CD4-positive, alpha-beta T cell treated with Interleukin-17A for 4 hours (primary cell): ENCODE data around the gene IFRD2.
"Not testable (repeated sequence)": the region's sequence is repeated elsewhere in the genome, so short reads cannot be mapped to it uniquely, and the experiment has no call there.

Experiments used
- DNase-seq: peaks from one replicate; pipeline ENCODE4 v3.0.0-alpha.2; 2020; ENCODE audit warnings: mixed read lengths

Gene IFRD2

GRCh38 chr3:50324351-50325112, 32.3 kb upstream of the IFRD2 start:
- peak; percentile 70 for DNase-seq

- no peak for DNase-seq
Measured at GRCh38 chr3:50323614-50324199, 31.5 kb upstream of the IFRD2 start.

- no peak for DNase-seq
Measured at GRCh38 chr3:50323092-50323600, 30.9 kb upstream of the IFRD2 start.

- DNase-seq: no peak
Measured at GRCh38 chr3:50322386-50323091, 30.3 kb upstream of the IFRD2 start, which contains the start of gene HYAL2. Gene HYAL2 (minus strand): TSS chr3:50322745. CDS start chr3:50320489, 2,256 bp downstream.

GRCh38 chr3:50322115-50322385, 29.8 kb upstream of the IFRD2 start:
- no peak for DNase-seq

GRCh38 chr3:50321336-50322114, 29.3 kb upstream of the IFRD2 start:
- DNase-seq: peak; percentile 87

- peak; percentile 81 for DNase-seq
Measured at GRCh38 chr3:50320853-50321335, 28.7 kb upstream of the IFRD2 start.

- no peak for DNase-seq
Measured at GRCh38 chr3:50319894-50320625, 27.8 kb upstream of the IFRD2 start.

- DNase-seq: no peak
Measured at GRCh38 chr3:50319181-50319893, 27.1 kb upstream of the IFRD2 start.

GRCh38 chr3:50318615-50319014, 26.4 kb upstream of the IFRD2 start:
- DNase-seq: no peak

- DNase-seq: no peak
Measured at GRCh38 chr3:50318163-50318562, 25.9 kb upstream of the IFRD2 start.

- DNase-seq: no peak
Measured at GRCh38 chr3:50317300-50317699, 25.1 kb upstream of the IFRD2 start.

- peak; percentile 81 for DNase-seq
Measured at GRCh38 chr3:50316657-50317242, 24.5 kb upstream of the IFRD2 start.

- no peak for DNase-seq
Measured at GRCh38 chr3:50314816-50315215, 22.6 kb upstream of the IFRD2 start.

GRCh38 chr3:50314342-50314741, 22.1 kb upstream of the IFRD2 start:
- DNase-seq: no peak

- DNase-seq: not testable (repeated sequence)
Measured at GRCh38 chr3:50312041-50312440, 19.8 kb upstream of the IFRD2 start.

- no peak for DNase-seq
Measured at GRCh38 chr3:50304601-50305000, 12.4 kb upstream of the IFRD2 start.

GRCh38 chr3:50303013-50303815, 11.0 kb upstream of the IFRD2 start, which contains the start of gene HYAL1:
Gene HYAL1 (minus strand): TSS chr3:50303574. CDS start chr3:50302956, 618 bp downstream.
- DNase-seq: no peak

GRCh38 chr3:50302095-50303012, 10.1 kb upstream of the IFRD2 start:
- no peak for DNase-seq
